Activated naive CD4-positive, alpha-beta T cell treated with anti-CD3 and anti-CD28 coated beads, Interleukin-2, amount 10 ng/mL, durations not matched to agents 7 days and 5 days (primary cell): ENCODE data around the gene RNF40.

Experiments used
- CTCF ChIA-PET: fragments of 350-600 bp; sonication (Branson Sonifier 250); formaldehyde crosslinking; loops from one replicate; lab custom pipeline; 2021; ENCODE audit warnings: antibody characterized with exemption; lab: Charles Lee
- DNase-seq: peaks from one replicate; pipeline ENCODE4 v3.0.0-alpha.2; 2020
- H3K27ac Mint-ChIP-seq: one replicate; pipeline ENCODE4 v1.8.0; 2021; ENCODE audit warnings: mild to moderate bottlenecking, moderate library complexity, mixed read lengths
- H3K27me3 Mint-ChIP-seq: one replicate; pipeline ENCODE4 v1.8.0; 2021; ENCODE audit warnings: mild to moderate bottlenecking, mixed read lengths
- H3K36me3 Mint-ChIP-seq: one replicate; pipeline ENCODE4 v1.8.0; 2021; ENCODE audit warnings: mixed read lengths
- H3K4me1 Mint-ChIP-seq: one replicate; pipeline ENCODE4 v1.8.0; 2021; ENCODE audit warnings: mixed read lengths
- H3K4me3 Mint-ChIP-seq: one replicate; pipeline ENCODE4 v1.8.0; 2021; ENCODE audit warnings: mild to moderate bottlenecking, moderate library complexity, mixed read lengths
- H3K9me3 Mint-ChIP-seq: one replicate; pipeline ENCODE4 v1.8.0; 2021; ENCODE audit warnings: mixed read lengths

RNF40 gene

DNA sequence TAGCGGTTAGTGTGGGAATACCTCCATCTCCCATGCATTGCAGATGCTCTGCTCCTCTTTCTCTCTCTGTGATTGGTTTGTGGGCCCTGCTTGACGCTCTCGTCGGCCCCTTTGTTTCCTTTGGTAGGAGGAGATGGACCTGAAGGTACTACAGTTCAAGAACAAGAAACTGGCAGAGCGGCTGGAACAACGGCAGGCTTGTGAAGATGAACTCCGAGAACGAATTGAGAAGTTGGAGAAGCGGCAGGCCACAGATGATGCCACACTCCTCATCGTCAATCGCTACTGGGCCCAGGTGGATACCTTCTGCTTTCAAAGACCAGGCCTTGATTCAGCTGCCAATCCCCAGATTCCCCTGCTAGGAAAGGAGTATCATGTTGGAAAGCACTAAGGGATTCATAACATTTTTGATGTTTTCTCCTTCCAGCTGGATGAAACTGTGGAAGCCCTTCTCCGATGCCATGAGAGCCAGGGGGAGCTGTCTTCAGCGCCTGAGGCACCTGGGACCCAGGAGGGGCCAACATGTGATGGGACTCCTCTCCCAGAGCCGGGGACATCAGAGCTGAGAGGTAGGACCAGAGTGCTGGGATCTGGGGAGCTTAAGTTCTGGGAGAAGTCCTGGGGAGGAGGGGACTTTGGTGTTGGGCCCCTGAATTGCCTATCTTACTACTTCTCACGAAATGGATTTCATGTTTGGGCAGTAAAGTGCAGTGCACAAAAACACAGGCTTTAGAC lies 1.0 kb downstream of the RNF40 start:
- CTCF ChIA-PET, result no interaction called here
- Mint-ChIP-seq H3K4me3 (peak overlapping the region; percentile 96), H3K27me3 (no peaks in the 10 kb centered on the region), H3K36me3 (peaks cover 29% of the 10 kb centered on the region), H3K9me3 (no peaks in the 10 kb centered on the region), H3K27ac (peak overlapping the region; percentile 91), H3K4me1 (peaks cover 26% of the 10 kb centered on the region)
- no peak for DNase-seq

DNA sequence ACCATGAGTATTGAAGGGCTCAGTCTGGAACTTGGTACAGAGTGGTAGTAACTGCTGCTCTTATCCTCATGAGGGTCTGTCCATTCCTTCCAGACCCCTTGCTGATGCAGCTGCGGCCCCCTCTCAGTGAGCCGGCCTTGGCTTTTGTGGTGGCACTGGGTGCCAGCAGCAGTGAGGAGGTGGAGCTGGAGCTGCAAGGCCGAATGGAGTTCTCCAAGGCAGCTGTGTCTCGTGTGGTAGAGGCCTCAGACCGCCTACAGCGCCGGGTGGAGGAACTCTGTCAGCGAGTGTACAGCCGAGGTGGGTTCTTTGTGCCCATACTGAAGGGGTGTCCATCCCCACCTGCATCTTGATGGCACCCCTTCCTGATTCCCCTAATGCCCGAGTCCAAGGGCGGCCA lies 2.0 kb downstream of the RNF40 start:
- Mint-ChIP-seq H3K27ac (peak overlapping the region; percentile 16), H3K27me3 (no peaks in the 10 kb centered on the region), H3K4me1 (peaks cover 26% of the 10 kb centered on the region), H3K36me3 (peaks cover 37% of the 10 kb centered on the region), H3K4me3 (peak overlapping the region; percentile 64), H3K9me3 (no peaks in the 10 kb centered on the region)
- no peak for DNase-seq
- CTCF ChIA-PET, result interaction anchor here (0.9 to 1.1 kb wide), 2 partner anchors 20 to 50 kb away, joined by 3 read pairs; no protein-coding TSS in a partner anchor

DNA sequence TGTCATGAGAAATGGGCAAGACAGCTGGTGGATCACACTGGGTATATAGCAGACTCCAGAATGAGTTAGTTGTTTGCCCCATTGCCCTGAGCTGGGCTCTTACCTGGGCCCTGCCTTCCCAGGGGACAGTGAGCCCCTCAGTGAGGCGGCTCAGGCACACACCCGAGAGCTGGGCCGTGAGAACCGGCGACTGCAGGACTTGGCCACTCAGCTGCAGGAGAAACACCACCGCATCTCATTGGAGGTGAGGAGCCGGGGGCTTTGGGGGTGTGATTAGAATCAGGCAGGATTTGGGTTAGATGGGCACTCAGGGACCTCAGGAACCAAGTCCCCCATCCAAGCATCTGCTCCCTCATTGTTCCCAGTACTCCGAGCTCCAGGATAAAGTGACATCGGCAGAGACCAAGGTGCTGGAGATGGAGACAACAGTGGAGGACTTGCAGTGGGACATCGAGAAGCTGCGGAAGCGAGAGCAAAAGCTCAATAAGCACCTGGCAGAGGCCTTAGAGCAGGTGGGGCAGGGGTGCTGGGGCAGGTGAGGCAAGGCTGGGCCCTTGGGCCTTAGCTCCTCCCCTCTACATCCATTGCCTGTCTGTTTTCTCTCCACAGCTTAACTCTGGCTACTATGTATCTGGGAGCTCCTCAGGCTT lies 2.8 kb downstream of the RNF40 start:
- Mint-ChIP-seq H3K27ac (no peak overlapping the region), H3K4me3 (no peak overlapping the region), H3K4me1 (peaks cover 26% of the 10 kb centered on the region), H3K36me3 (peaks cover 41% of the 10 kb centered on the region), H3K9me3 (no peaks in the 10 kb centered on the region), H3K27me3 (no peaks in the 10 kb centered on the region)
- DNase-seq, result no peak
- CTCF ChIA-PET, result interaction anchor here (0.9 to 1.1 kb wide), 2 partner anchors 21 to 49 kb away, joined by 3 read pairs; no protein-coding TSS in a partner anchor

DNA sequence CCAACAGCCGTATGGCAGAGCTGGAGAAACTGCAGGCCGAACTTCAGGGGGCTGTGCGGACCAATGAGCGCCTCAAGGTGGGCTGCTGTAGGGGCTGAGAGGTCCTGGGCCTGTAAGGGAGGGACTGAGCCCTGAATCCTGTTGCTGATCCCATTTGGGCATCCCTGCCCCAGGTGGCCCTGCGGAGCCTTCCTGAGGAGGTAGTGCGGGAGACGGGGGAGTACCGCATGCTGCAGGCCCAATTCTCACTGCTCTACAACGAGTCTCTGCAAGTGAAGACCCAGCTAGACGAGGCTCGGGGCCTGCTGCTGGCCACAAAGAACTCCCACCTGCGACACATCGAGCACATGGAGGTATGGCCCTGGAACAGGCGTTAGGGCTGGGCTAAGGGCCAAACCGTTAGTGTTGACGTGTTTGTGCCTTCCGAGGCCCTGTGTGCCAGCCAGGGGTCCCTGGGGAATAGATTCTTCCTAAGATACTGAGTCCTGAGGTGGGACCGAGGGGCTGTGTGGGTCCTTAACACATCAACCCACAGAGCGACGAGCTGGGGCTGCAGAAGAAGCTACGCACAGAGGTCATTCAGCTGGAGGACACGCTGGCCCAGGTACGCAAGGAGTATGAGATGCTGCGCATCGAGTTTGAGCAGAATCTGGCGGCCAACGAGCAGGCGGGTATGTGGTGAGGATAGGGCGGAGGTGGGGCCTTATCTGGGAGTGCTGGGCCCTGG lies 4.2 kb downstream of the RNF40 start:
- Mint-ChIP-seq H3K4me3 (no peak overlapping the region), H3K27me3 (no peaks in the 10 kb centered on the region), H3K9me3 (no peaks in the 10 kb centered on the region), H3K36me3 (peaks cover 51% of the 10 kb centered on the region), H3K4me1 (peaks cover 16% of the 10 kb centered on the region), H3K27ac (no peak overlapping the region)
- no peak for DNase-seq
- CTCF ChIA-PET, result no interaction called here

DNA sequence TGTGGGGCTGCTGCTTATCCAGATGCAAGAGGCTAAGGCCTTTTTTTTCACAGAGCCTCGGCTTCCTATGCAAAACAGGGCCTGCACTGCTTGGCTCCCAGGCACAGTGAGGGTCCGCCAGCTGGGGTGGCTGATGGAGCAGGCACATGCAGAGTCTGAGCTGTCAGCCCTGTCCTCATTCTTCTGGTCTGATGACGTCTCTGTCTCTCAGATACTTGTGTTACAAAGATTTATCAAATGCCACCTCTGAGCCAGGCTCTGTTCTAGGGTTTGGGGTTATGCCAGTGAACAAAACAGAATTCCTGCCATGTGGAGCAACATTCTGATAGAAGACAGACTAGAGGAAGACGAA lies 4.8 kb downstream of the RNF40 start:
- H3K27me3 Mint-ChIP-seq, result no peaks in the 10 kb centered on the region
- H3K9me3 Mint-ChIP-seq, result no peaks in the 10 kb centered on the region
- H3K4me1 Mint-ChIP-seq, result peaks cover 17% of the 10 kb centered on the region
- CTCF ChIA-PET, result no interaction called here
- H3K36me3 Mint-ChIP-seq, result peaks cover 53% of the 10 kb centered on the region
- DNase-seq, result no peak
- H3K4me3 Mint-ChIP-seq, result no peak overlapping the region
- no peak overlapping the region for H3K27ac Mint-ChIP-seq

DNA sequence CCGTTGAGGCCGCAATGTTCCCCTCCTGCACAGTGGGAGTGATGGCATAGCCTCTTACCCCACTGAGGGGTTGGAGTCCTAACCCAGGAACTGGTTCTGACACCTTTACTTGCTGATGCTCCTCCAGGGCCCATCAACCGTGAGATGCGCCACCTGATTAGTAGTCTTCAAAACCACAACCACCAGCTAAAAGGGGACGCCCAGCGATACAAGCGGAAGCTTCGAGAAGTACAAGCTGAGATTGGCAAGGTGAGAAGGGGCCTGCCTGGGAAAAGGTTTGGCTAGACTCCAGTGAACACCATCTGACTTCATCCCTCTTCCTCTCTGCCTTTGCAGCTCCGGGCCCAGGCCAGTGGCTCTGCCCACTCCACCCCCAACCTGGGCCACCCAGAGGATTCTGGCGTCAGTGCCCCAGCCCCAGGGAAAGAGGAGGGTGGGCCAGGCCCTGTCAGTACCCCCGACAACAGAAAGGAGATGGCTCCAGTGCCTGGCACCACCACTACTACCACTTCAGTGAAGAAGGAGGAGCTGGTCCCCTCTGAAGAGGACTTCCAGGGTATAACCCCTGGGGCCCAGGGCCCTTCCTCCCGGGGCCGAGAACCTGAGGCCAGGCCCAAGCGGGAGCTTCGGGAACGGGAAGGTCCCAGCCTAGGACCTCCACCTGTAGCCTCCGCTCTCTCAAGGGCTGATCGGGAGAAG lies 5.8 kb downstream of the RNF40 start:
- no peaks in the 10 kb centered on the region for H3K27me3 Mint-ChIP-seq
- H3K4me1 Mint-ChIP-seq, result peaks cover 18% of the 10 kb centered on the region
- no peak for DNase-seq
- peaks cover 61% of the 10 kb centered on the region for H3K36me3 Mint-ChIP-seq
- H3K27ac Mint-ChIP-seq, result no peak overlapping the region
- CTCF ChIA-PET, result no interaction called here
- no peak overlapping the region for H3K4me3 Mint-ChIP-seq
- no peaks in the 10 kb centered on the region for H3K9me3 Mint-ChIP-seq

DNA sequence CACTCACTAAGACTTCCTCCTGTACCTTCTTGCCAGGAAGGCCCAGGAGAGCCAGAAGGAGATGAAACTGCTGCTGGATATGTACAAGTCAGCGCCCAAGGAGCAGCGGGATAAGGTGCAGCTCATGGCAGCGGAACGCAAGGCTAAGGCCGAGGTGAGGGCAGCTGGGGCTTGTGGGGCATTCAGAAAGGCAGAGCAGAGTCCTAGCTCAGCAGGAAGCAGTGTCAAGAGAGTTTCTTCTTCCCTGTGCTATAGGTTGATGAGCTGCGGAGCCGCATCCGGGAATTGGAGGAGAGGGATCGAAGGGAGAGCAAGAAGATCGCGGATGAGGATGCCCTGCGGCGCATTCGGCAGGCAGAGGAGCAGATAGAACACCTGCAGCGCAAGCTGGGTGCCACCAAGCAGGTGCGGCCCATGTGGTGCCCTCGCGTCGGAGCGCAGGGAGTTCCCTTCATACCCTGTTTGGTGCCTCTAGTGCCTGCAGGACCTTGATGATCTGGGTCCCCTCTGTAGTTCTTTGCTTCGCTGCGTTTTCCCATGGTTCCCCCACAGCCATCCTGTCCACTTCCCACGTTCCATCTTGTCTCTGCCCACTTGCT lies 6.6 kb downstream of the RNF40 start:
- CTCF ChIA-PET, result no interaction called here
- H3K27me3 Mint-ChIP-seq, result no peaks in the 10 kb centered on the region
- H3K4me3 Mint-ChIP-seq, result no peak overlapping the region
- H3K36me3 Mint-ChIP-seq, result peaks cover 64% of the 10 kb centered on the region
- DNase-seq, result no peak
- H3K4me1 Mint-ChIP-seq, result peaks cover 10% of the 10 kb centered on the region
- no peak overlapping the region for H3K27ac Mint-ChIP-seq
- H3K9me3 Mint-ChIP-seq, result no peaks in the 10 kb centered on the region

DNA sequence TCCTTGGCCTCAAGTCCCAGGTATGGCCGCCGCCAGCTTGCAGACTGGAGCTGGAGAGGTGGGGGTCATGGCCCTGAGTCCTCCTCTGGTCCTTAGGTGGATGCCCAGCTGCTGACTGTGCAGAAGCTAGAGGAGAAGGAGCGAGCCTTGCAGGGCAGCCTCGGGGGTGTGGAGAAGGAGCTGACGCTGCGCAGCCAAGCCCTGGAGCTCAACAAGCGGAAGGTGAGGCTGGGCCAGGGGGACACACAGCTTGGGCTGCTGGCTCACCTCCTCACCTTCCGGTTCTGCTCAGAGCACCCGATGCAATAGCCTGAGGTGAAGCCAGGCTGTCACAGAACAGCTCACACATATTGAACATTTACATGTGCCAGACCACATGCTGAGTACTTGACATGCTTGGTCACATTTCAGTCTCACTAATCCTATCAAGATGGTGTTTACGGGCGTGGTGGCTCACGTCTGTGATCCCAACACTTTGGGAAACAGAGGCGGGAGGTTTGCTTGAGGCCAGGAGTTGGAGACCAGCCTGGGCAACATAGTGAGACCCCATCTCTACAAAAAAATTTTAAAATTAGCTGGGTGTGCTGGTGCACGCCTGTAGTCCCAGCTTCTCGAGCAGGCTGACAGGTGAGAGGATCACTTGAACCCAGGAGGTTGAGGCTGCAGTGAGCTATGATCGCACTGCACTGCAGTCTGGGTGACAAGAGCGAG lies 7.4 kb downstream of the RNF40 start:
- Mint-ChIP-seq H3K36me3 (peaks cover 61% of the 10 kb centered on the region), H3K27ac (no peak overlapping the region), H3K9me3 (no peaks in the 10 kb centered on the region), H3K27me3 (no peaks in the 10 kb centered on the region), H3K4me3 (no peak overlapping the region), H3K4me1 (peaks cover 10% of the 10 kb centered on the region)
- no peak for DNase-seq
- CTCF ChIA-PET, result no interaction called here

DNA sequence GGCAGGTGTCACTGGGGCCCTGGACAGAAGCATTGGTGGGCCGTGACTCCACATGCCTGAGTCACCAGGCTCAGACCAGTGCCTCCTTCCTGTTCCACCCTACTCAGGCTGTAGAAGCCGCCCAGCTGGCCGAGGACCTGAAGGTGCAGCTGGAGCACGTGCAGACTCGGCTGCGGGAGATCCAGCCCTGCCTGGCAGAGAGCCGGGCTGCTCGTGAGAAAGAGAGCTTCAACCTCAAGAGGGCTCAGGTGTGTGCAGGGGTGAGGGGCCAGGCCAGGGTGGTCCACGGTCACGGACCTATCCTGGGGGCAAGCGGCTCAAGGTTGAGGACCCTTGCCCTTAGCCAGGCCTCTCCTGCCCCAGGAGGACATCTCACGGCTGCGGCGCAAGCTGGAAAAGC lies 9.6 kb downstream of the RNF40 start:
- peaks cover 23% of the 10 kb centered on the region for H3K4me1 Mint-ChIP-seq
- H3K4me3 Mint-ChIP-seq, result no peak overlapping the region
- H3K27me3 Mint-ChIP-seq, result no peaks in the 10 kb centered on the region
- H3K27ac Mint-ChIP-seq, result no peak overlapping the region
- DNase-seq, result no peak
- CTCF ChIA-PET, result no interaction called here
- no peaks in the 10 kb centered on the region for H3K9me3 Mint-ChIP-seq
- peaks cover 45% of the 10 kb centered on the region for H3K36me3 Mint-ChIP-seq

DNA sequence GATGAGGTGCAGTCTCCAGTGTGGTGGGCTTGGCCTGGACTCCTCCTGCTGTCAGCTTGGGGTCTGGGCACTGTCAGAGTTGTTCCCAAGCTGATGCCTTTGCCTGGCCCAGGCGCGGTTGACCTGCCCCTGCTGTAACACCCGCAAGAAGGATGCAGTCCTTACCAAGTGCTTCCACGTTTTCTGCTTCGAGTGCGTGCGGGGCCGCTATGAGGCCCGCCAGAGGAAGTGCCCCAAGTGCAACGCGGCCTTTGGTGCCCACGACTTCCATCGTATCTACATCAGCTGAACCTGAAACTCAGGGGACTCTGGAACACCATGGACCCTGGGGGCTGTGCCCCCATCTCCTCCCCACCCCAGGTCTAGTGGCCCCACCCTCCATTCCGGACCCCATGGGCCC lies 11.7 kb downstream of the RNF40 start:
- no peaks in the 10 kb centered on the region for H3K9me3 Mint-ChIP-seq
- CTCF ChIA-PET, result no interaction called here
- H3K27me3 Mint-ChIP-seq, result peaks cover 3% of the 10 kb centered on the region
- peaks cover 35% of the 10 kb centered on the region for H3K36me3 Mint-ChIP-seq
- H3K4me3 Mint-ChIP-seq, result no peak overlapping the region
- DNase-seq, result no peak
- no peak overlapping the region for H3K27ac Mint-ChIP-seq
- peaks cover 30% of the 10 kb centered on the region for H3K4me1 Mint-ChIP-seq

DNA sequence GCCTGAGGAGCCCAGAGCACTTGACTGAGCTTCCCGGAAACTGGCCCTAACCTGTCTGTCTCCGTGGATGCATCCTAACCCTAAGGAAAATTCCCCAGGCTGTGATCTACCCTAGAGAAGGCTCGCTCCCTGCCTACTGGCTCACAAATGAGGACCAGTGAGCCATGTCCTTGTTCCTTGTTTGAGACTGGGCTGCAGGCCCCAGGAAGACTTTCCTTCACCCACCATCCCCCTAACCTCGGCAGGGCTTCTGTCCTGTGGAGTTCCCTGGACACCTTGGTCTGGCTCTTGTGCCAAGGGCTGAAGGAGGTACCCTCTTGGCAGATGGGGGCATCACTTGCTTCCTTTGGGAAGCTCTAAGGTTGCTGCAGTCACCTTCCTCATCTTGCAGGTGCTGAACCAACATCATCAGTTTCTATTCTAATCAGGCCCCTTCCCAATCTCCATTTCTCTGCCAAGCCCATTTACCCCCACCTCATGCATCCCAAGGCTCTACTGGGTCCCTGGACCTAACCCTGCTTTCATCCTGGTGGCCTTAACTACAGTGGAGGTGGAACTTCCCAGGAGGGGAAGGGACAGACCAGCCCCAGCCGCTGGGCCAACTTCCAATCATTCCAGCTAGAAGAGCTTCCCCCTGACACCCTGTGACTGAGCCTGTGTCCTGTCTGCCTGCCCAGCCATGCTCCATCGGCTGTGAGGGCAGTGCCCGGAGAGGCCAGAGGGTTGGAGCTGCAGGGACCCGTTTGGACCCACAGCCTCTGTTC lies 12.4 kb downstream of the RNF40 start:
- H3K36me3 Mint-ChIP-seq, result peaks cover 30% of the 10 kb centered on the region
- H3K4me3 Mint-ChIP-seq, result peak overlapping the region; percentile 93
- H3K27me3 Mint-ChIP-seq, result peaks cover 3% of the 10 kb centered on the region
- CTCF ChIA-PET, result interaction anchor here (0.6 kb wide), 1 partner anchor 109 kb away, joined by 5 read pairs; no protein-coding TSS in a partner anchor
- peak overlapping the region; percentile 33 for H3K27ac Mint-ChIP-seq
- H3K4me1 Mint-ChIP-seq, result peaks cover 30% of the 10 kb centered on the region
- no peak for DNase-seq
- H3K9me3 Mint-ChIP-seq, result no peaks in the 10 kb centered on the region

DNA sequence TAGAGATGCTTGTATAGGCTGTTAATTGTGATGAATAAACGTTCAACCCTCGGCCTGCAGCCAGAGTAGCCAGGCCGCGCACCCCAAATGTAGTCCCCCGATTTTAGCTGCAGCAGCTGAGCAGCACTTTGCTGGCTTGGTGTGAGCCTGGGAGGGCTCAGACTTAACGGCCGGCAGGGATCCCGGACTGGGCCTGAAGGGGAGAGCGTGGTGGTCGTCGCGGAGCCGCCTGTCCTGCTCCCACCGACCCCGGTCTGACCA lies 12.9 kb downstream of the RNF40 start:
- CTCF ChIA-PET, result interaction anchor here (0.6 kb wide), 1 partner anchor 109 kb away, joined by 5 read pairs; no protein-coding TSS in a partner anchor
- DNase-seq, result no peak
- H3K4me1 Mint-ChIP-seq, result peaks cover 30% of the 10 kb centered on the region
- H3K27ac Mint-ChIP-seq, result peak overlapping the region; percentile 88
- peaks cover 3% of the 10 kb centered on the region for H3K27me3 Mint-ChIP-seq
- no peaks in the 10 kb centered on the region for H3K9me3 Mint-ChIP-seq
- H3K36me3 Mint-ChIP-seq, result peaks cover 28% of the 10 kb centered on the region
- peak overlapping the region; percentile 93 for H3K4me3 Mint-ChIP-seq
